Right hindlimb (tissue), 1 donor: ENCODE measurements around the gene FBXL20.
A peak's percentile ranks its signal among the peaks of the same experiment; 100 is the strongest.
"Not testable (repeated sequence)": the region's sequence is repeated elsewhere in the genome, so short reads cannot be mapped to it uniquely, and the experiment has no call there.

ENCODE experiments used
- DNase-seq: peaks from one replicate; pipeline ENCODE4 v3.0.0-alpha.2; 2018

The FBXL20 gene

DNA sequence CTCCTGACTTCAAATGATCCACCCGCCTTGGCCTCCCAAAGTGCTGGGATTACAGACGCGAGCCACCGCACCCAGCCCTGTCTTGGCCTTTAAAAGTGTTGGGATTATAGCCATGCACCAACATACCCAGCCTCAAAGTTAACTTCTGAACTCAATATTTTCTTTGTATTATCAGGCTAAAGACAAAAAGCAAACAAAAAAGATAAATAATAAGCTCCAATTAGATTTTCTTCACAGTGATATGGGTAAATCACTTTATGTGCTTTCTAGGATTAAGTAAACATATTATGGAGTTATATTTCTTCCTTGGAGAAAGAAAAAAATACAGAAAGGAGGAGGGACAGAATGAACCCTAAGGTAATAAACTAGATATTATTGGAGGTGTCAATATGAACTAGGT lies 74.3 kb downstream of the FBXL20 start:
- DNase-seq, result no peak

DNA sequence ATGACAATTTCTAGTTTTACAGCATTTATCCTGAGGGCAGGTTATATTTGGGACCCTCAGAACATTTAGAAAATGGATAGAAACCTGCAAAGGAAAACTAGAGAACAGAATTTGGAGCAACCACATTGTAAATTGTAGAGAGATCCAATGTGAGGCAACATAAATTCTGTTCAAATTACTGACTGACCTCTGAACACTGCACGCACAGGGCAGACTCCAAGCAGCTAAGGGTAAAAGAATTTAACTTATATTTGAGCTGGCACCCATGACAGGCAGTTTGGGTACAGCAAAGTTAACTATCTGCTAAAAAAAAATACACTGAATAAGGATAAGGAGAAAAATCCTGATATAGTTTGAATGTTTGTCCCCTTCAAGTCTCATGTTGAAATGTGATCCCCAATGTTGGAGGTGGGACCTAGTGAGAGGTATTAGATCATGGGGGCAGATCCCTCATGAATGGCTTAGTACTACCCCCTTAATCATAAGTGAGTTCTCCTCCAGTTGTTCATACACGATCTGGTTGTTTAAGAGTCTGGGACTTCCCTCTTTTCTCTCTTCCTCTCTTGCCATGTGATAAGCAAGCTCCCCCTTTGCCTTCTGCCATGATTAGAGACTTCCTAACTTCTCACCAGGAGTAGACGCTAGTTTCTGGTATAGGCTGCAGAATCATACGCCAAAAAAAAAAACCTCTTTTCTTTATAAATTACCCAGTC lies 75.7 kb downstream of the FBXL20 start:
- DNase-seq, result no peak

DNA sequence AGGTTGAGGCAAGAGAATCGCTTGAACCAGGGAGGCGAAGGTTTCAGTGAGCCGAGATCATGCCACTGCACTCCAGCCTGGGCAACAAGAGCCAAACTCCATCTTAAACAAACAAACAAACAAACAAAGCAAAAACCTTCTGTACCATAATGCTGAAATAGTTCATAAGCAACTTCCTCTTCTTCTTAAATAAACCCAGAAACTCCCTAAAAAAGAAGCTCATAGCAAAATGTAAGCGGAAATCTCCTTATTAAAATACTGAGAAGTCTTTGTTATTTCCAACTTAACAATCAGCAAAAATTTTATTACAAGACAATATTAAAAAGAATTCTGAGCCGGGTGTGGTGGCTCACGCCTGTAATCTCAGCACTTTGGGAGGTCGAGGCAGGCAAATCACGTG lies 82.8 kb downstream of the FBXL20 start:
- DNase-seq, result no peak

DNA sequence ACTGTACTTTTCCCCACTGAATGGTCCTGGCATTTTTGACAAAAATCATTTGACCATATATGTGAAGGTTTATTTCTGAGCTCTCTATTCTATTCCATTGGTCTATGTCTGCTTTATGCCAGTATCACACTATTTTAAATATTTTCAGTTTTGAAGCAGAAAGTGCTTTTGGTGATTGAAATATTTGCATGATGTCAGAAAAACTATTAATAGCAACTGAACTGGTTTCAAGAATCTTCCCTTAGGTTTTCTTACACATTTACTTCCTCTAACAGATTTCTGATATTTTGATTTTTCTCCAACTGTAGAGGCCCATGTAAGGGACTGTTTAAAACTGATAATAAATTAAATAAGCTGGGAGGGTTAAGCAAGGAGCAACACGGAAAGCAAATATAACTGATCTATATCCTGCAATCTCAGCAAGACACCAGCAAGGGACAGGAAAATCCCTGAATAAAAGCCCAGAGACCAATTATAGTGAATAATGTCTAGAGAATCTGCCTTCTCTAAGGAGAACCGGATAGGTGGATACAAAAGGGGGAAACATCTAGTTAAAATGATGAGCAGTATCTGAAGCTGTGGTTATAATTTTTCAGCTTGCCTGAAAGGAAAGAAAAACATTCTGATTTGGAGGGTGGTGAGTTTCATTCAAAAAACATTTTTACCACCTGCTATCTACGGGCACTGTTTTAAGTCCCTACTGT lies 94.8 kb downstream of the FBXL20 start:
- DNase-seq, result no peak

DNA sequence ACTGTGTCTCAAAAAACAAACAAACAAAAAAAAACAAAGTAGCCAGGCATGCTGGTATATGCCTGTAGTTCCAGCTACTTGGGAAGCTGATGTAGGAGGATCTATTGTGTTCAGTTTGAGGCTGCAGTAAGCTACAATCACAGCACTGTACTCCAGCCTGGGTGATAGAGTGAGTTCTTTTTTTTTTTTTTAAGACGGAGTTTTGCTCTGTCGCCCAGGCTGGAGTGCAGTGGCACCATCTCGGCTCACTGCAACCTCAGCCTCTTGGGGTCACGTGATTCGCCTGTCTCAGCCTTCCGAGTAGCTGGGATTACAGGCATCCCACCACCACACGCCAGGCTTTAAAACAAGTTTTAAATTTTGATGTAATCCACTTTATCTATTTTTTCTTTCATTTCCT lies 95.4 kb downstream of the FBXL20 start:
- DNase-seq, result no peak

DNA sequence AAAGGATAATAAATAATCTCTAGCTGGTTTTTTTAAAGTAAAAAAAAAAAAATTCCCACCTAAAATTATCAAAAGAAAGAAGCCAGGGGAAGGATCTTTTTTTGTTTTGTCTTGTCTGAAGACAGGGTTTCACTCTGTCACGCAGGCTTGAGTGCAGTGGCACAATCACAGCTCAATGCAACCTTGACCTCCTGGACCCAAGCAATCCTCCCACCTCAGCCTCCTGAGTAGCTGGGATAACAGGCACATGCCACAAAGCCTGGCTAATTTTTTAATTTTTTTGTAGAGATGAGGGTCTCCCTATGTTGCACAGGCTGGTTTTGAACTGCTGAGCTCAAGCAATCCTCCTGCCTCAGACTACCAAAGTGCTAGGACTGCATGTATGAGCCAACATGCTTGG lies 97.2 kb downstream of the FBXL20 start:
- DNase-seq, result no peak

DNA sequence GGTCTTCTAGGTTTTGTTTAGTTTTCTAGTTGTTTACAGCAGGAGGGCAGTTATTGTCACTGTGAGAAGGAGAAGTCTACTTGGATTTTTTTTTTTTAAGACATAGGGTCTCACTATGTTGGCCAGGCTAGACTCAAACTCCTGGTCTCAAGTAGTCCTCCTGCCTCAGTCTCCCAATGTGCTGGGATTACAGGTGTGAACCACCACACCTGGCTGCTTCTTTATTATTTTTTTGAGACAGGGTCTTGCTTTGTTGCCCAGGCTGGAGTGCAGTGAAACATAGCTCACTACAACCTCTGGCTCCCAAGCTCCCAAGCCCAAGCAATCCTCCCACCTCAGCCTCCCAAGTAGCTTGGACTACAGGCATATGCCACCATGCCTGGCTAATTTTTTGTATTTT lies 107.4 kb downstream of the FBXL20 start:
- DNase-seq, result no peak

DNA sequence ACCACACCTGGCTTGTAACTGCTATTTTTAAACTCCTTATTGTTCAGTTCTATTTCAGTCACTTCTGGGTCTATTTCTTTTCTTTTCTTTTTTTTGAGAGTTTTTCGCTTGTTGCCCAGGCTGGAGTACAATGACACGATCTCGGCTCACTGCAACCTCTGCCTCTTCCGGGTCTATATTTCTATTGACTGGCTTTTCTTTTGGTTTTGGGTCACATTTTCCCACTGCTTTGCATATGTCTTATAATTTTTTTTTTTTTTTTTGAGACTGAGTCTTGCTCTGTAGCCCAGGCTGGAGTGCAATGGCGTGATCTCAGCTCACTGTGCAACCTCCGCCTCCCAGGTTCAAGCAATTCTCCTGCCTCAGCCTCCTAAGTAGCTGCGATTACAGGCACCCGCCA lies 108.9 kb downstream of the FBXL20 start:
- not testable (repeated sequence) for DNase-seq

DNA sequence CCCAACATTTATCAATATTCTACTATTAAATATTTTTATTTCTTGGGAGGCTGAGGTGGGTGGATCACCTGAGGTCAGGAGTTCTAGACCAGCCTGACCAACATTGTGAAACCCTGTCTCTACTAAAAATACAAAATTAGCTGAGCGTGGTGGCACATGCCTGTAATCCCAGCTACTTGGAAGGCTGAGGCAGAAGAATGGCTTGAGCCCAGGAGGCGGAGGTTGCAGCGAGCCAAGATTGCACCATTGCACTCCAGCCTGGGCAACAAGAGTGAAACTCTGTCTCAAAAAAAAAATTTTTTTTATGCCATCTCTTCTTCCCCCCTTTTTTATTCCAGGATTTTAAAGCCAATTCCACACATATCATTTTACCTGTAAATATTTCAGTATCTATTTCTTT lies 114.9 kb downstream of the FBXL20 start:
- DNase-seq, result not testable (repeated sequence)

DNA sequence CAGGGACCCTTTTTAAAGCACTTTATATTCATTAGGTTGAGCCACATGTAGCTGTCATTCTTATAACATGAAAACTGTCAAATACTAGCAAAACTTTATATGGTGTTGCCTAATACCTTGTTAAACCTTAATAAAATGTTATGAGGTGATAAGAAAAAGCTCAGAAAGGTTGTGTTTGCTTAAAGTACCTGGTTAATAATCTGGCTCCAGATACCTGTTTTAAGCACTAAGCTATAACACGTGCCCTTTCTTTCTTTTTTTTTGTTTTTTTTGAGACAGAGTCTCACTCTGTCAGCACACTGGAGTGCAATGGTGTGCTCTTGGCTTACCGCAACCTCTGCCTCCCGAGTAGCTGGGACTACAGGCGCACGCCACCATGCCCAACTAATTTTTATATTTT lies 116.7 kb downstream of the FBXL20 start:
- DNase-seq, result no peak

DNA sequence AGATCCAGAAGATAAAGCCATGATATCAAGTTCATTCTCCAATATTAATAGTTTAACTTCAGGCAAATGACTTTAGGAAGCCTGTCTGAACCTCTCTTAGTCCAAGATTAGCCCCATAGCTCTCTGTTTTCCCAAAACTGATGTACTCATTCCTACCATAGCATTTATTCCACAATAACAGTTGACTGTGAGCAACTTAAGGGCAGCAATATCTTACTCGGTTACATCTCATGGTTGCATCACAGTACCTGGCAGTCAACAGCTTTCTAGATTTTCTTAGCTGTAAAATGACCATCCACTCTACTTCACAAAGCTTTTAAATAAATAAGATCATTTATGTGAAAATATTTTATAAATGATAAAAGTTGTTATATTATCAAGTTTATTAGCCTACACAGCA lies 117.5 kb downstream of the FBXL20 start:
- no peak for DNase-seq

DNA sequence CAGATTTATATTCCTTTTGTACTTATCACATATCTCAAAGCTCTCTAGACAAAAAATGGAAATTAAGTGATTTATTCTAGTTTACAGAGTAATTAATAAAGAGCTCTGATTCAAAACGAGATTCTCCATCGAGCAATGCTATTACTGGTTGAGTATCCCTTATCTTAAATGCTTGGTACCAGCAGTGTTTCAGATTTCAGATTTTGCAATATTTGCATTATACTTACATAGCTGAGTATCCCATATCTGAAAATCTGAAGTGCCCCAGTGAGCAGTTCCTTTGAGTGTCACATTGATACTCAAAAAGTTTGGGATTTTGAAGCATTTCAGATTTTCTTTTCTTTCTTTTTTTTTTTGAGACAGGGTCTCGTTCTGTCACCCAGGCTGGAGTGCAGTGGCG lies 118.3 kb downstream of the FBXL20 start:
- no peak for DNase-seq

DNA sequence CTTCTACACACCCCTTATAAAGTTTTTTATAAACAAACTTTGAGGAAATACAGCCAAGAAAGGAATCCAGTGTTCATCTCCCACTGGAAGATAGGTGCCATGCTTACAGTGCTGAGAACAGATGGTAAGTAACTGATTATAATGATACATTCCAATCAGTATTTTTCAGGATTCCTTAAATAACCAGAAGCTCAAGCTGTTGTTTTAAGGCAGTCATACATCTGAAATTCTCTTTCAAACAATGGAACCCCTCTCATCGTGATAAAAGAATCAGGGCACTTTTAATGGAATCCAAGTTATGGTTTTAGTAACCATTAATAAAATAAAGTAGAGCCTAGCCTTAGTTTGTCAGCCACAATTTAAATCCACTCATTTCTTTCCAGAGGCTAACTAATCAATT lies 119.6 kb downstream of the FBXL20 start:
- DNase-seq, result no peak

DNA sequence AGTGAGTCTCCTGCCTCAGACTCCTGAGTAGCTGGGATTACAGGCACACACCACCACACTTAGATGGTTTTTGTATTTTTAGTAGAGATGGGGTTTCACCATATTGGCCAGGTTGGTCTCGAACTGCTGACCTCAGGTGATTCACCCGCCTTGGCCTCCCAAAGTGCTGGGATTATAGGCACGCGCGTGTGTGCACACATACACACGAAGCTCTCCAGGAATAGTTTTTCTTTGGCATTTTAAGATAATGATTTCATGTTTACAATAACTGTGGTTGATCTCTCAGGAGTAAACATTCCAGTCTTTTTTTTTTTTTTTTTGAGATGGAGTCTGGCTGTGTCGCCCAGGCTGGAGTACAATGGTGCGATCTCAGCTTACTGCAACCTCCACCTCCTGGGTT lies 123.2 kb downstream of the FBXL20 start:
- DNase-seq, result not testable (repeated sequence)

DNA sequence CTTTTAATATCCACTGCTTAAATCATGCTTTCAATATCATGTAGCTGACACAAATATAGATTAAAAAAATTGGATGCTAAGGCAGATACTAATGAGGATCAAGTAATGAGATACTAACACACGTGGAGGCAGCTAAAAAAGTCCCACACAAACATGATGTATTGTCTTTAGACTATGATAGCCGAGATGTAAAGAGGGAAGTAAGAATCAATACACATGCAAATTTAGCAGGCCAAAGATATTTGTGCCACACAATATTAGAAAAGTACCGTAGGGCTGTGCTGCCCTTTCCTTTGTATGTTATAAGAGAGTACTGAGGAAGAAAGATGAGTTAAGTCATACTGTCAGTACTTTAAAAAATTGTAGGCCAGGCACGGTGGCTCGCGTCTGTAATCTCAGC lies 124.3 kb downstream of the FBXL20 start:
- DNase-seq, result no peak

DNA sequence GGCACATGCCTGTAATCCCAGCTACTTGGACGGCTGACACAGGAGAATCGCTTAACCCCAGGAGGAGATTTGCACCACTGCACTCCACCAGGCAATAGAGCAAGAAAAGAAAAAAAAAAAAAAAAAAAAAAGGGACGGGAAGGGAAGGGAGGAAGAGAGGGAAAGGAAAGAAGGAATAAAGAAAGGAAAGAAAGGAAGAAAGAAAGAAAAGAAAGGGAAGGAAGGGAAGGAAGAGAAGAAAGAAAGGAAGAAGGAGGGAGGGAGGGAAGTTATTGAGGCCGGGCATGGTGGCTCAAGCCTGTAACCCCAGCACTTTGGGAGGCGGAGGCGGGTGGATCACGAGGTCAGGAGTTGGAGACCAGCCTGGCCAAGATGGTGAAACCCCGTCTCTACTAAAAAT lies 125.3 kb downstream of the FBXL20 start:
- DNase-seq, result no peak

DNA sequence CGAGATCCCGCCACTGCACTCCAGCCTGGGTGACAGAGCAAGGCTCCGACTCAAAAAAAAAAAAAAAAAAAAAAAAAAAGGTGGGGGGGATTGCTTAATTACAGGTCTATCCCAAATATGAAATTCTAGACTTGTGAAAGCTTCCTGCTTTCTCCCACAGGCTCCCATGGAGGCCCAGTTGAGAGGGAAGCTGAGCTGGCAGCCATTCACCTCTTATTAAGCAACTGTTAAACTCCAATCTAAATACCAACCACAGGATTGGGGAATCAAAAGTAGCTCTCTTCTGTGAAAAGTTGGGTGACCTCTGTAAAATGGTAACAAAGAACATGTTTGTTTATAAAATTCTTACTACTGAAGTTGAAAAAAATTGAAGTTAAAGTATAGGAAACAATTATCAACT lies 129.9 kb downstream of the FBXL20 start:
- DNase-seq, result no peak

DNA sequence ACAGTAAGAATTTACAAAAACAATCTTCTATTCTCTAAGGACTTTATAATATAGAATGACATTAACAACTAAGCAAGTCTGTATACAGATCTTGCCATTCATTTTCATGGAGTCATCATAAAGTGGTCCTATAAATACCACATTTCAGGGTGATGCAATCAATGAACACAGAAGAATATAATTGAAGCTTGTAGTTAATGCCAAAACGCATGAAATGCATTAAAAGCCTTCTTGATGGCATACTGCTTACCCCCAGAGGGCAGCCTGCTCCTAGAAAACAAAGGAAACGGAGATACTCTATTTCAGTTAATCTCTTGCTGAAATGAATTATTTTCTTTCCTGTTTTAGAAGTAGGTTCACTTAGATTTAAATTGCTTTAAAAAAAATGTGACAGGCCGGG lies 130.5 kb downstream of the FBXL20 start:
- no peak for DNase-seq

DNA sequence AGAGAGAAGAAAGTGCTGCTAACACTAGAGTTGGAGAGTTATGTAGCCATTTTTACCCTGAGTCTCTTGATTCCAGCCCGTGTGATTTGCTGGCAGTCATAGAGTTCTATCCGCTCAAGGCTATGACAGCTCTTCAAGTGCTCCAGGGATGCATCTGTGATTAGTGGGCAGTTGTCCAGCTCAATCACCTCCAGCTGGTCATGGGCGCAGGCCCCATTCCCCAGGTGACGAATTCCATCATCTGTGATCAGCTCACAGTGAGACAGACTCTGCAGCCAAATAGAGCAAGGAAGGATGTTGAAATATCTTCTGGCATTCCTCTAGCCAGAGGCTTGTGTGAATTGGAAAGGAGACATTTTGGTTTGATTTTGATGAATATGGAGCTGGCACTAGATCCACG lies 137.3 kb downstream of the FBXL20 start:
- DNase-seq, result peak; percentile 64

DNA sequence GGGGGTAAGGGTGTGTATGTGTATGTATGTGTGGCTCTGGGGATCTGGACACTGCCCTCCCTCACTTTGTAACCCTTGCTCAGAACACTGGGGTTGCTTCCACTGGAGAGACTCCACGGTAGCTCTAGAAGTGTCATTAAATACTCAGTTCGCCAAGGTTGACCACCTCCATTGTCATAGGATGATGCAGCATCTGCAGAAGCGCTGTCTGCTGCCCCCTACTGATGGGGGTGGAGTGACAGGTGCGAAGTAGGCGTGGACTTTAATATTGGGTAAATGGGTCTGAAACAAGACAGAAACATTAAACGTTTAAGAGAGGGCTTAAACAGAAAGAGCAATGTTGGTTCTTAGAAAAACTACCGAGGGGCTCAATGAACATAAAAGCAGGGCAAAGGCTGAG lies 140.1 kb downstream of the FBXL20 start:
- DNase-seq, result no peak

DNA sequence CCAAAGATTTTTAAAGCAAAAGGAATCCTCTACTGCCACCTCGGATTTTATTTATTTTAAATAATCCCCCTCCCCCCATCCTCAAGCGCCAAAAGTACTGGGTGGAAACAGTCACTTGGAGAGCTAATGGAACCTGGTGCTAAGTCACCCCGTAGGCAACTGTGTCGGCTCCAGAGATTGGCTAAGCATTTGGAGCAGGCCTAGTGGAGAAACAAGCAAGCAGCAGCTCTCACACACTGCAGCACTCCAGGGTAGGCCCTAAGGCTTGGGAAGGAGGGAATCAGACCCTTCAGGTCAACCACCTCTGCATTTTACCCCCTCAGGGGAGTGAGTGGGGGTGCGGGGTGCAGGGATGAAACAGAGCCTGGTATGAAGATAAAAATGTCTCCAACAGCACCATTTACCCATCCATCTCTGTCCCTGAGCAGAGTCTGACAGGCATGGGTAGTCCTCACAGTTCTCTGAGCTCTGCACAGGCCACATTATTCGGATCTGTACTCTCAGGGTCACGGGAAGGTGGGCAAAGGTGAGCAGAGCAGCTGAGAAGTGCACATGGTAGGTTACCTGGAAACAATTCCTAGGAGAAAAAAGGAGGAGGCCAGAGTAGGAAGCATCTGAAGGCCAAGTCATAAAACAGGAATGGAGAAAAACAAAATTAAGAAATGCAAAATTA lies 148.5 kb downstream of the FBXL20 start:
- DNase-seq, result no peak

DNA sequence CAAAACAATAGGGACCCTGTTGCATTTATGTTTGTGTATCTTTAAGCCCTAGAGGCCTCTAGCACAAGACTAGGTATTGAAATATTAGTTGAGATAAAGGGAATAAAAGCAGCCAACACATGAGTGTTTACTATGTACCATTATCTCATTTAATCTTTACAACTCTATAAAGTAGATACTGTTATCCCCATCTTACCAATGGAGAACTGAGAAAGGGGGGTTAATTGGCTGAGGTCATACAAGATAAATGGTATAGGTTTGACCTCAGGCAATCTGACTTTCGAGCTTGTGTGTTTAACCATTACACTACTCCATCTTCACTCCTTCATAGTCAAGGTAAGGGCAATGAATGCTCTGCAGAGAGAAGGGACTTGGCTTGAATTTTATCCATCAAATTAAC lies 149.4 kb downstream of the FBXL20 start:
- DNase-seq, result no peak

DNA sequence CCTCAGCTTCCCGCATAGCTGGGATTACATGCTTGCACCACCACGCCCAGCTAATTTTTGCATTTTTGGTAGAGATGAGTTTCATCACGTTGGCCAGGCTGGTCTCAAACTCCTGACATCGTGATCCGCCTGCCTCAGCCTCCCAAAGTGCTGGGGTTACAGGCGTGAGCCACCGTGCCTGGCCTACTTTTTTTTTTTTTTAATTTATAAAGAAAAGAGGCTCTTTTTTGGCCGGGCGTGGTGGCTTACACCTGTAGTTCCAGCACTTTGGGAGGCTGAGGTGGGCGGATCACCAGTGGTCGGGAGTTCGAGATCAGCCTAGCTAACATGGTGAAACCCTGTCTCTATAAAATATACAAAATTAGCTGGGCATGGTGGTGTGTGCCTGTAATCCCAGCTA lies 151.3 kb downstream of the FBXL20 start:
- DNase-seq, result not testable (repeated sequence)

DNA sequence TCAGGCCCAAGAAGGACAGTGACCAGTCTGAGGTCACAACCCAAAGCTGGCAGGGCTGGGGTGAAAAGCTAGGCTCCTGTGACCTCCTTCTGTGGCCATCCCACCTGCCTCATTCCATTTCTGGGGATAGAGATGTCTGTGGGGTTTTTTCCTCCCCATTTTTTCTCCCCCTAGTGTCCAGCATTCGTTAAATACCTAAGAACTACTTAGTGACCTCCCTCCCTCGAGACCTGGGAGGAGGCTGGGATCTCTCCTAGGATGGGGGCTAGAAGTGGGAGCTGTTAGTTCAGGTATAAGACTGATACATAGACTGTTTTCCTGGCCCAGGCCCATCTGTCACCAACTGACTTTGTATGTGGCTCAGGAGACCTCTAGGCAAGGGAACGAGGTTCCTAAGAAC lies 155.2 kb downstream of the FBXL20 start:
- DNase-seq, result no peak
